Stimulated activated CD8-positive, alpha-beta memory T cell treated with anti-CD3 and anti-CD28 coated beads, Interleukin-2, amount 100 ng/mL, for 48 hours (primary cell): ENCODE data around the gene HEXD.
"Not testable (repeated sequence)": the region's sequence is repeated elsewhere in the genome, so short reads cannot be mapped to it uniquely, and the experiment has no call there.

Experiments
- DNase-seq, 2 donors: peaks; one replicate each; pipeline ENCODE4 v3.0.0-alpha.2; 2020; ENCODE audit warnings: low read depth in 2 of 2

Gene HEXD

DNA sequence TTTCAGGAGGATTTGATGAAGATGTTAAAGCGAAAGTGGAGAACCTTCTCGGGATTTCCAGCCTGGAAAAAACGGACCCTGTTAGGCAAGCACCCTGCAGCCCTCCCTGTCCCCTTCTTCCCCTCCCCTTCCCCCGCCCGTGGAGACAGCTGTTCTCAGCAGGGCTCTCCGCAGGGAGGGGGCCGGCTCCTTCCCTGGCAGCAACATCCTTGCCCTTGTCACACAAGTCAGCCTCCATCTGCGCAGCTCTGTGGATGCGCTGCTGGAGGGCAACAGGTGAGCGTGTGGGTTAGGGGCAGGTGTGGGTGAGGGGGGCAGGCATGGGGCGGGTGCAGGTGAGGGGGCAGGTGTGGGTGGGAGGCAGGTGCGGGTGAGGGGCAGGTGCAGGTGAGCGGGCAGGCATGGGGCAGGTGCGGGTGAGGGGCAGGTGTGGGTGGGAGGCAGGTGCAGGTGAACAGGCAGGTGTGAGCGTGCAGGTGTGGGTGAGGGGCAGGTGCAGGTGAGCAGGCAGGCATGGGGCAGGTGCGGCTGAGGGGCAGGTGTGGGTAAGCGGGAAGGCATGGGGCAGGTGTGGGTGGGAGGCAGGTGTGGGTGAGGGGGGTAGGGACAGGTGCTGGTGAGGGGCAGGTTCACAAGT is 23.0 kb downstream of the HEXD start:
- DNase-seq: no peak

DNA sequence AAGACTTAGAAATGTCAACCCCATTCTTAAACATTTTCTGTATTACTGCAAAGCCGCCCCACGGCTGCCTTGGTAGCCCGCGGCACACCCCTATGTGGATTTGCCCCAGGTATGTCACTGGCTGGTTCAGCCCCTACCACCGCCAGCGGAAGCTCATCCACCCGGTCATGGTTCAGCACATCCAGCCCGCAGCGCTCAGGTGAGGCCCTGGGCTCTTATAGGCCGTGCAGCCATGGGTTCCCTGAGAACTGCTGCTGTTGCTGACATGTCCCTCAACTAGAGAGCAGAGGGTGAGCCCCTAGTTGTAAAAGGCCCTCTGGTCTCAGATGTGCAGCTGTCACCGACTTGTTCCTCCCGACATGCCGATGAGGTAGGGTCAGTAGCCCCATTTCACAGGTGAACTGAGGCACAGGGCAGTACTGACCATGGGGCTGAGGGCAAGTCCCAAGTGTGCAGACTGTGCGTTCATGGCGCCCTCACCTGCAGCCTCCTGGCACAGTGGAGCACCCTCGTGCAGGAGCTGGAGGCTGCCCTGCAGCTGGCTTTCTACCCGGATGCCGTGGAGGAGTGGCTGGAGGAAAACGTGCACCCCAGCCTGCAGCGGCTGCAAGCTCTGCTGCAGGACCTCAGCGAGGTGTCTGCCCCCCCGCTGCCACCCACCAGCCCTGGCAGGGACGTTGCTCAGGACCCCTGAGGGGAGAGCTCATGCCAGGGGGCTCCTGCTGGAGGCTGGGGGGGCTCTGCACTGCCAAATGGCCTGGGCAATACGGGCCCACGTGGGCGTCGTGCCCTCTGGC is 23.7 kb downstream of the HEXD start:
- DNase-seq: no peak

DNA sequence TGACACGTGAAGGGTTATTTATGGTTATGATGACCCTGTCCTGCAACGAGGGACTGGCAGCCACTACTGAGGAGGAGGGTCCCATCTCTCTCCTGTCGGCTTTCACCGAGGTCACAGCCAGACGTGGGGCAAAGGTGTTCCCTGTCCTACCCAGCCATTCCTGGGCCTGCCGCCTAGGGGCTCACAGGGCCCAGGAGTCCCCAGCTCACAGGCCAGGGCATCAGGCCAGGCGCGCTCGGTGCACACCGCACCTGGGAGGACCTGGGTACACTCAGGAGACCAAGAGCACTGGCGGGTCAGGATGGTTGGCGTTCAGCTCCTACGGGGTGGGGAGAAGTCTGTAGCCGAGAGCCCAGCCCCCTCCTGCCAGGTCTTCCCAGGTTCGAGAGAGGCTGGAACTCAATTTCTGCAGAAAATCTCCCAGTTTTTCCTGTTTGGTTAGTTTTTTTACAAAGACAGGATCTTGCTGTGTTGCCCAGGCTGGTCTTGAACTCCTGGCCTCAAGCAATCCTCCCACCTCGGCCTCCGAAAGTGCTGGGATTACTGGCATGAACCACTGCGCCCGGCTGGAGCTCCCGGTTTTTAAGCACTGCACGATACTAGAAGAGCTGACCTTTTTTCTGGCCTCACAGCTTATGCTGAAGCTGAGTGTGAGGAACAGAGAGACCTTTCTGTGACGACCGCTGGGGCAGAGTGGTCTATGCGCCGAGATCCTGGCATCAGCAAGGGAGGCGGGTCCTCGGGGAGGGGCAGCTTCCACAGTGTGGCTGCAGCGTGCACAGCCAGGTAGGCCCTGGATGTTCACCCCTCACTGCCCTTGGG is 24.7 kb downstream of the HEXD start:
- DNase-seq: no peak

DNA sequence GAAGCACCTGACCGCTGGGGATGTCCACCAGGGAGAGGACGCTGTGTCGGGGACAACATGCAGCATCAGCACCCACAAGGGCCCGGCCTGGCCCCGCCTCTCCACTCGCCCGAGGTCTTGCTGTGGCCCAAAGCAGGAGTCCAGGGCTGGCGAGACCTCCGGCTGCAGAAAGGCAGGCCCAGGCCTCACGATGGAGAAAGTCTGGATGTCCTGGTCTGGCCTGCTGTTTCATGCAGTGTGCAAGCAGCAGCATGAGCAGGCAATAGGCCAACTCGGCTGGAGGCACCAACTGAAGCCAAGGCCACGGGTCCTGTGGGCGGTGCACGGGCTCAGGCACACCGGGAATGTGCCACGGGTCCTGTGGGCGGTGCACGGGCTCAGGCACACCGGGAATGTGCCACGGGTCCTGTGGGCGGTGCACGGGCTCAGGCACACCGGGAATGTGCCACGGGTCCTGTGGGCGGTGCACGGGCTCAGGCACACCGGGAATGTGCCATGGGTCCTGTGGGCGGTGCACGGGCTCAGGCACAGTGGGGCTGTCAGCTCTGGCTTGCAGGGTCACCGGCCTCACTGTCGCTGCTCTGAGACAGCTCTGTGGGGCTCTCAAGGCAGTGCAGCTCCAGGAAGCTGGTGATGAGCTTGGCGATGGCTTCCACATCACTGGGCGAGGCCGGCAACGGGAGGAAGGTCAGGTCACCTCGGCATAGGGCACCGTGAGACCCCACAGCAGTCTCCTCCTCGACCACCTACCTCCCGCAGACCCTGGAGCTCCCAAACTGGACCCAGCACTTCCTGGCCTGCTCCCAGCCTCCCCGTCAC is 25.5 kb downstream of the HEXD start:
- DNase-seq: no peak

DNA sequence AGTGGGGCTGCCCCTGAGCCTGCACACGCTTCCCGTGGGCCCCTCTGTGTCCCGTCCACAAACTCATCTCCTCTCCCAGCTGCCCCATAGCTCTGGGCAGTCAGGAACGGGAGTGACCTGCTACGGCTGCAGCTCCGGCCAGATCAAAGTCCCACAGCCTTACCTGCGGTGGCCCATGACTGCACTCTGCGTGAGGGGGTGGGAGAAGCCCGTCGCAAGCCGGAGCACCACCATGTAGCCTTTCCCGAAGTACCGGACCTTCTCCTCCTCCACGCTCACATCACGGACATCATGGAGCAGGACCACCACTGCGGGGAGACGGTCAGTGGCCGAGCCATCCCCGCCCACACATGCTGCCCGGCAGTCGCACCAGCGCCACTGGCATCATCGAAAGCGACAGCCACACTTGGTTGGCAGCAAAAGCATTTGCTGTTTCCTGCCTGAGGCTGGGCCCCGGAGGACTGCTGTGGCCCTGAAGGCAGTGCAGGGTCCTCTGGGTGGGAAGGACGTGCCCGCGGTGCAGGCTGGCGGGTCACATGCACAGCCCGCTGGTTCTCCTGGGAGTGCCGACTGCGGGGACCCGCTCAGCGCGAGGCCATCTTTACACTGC is 26.2 kb downstream of the HEXD start:
- DNase-seq: no peak

DNA sequence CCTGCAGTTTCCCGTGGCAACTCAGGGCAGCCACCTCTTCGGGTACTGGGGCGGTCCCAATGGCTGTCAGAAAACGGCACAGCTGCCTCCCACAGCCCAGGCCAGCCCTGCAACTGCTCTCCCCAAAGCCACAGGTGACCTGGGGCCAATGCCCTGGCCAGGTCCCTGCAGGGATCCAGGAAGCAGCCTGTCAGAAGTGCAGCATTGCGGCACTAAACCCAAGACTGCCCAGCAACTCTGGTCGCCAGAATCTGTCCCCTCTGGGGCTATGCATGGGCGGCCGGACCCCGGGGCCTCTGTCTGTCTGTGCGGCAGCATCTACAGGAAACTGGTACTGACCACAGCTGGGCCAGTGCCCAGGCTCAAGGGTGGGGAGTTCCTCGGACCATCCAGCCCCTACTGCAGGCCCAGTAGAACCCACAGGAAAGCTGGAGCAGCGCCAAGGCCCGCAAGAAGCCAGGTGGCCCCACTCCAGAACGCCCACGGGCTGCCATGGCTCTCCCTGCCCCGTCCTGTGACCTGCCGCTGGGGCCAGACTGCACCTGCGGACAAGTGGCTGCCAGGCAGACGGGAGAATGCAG is 26.9 kb downstream of the HEXD start:
- no peak for DNase-seq

DNA sequence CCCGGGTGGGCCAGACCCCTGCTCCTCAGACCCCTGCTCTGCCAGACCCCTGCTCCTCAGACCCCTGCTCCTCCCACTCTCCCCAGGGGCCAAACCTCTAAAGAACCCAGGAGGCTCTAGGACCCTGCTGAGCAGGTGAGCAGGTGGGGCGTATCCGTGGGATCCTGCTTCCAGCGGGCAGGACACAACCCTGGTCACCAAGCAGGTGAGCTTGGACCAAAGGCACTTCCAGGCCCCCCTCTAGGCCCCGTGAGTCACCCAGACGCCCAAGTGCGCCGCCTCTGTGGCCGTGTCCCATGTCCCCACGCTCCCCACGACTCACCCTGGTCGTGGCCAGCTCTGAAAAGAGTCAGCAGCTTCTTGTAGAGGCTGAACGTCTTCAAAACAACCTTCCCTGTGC is 27.4 kb downstream of the HEXD start:
- no peak for DNase-seq

DNA sequence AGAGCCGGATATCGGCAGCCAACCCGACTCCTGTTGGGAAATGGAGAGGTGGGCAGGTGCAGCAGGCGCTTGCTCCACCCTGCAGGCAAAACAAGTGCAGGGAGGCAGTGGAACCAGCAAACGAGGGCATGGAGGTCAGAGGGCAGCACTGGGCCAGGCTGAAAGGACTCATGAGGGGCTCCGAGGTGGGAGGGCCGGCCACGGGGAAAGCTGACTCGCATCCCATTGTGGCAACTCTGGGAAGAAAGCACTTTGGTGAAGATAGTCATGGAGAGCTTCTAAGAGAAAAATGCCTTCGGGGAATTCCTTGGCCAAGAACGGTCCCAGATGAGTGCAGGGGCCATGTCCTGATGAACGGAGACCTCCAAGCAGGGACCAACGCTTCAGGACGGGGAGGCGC is 28.0 kb downstream of the HEXD start:
- no peak for DNase-seq

DNA sequence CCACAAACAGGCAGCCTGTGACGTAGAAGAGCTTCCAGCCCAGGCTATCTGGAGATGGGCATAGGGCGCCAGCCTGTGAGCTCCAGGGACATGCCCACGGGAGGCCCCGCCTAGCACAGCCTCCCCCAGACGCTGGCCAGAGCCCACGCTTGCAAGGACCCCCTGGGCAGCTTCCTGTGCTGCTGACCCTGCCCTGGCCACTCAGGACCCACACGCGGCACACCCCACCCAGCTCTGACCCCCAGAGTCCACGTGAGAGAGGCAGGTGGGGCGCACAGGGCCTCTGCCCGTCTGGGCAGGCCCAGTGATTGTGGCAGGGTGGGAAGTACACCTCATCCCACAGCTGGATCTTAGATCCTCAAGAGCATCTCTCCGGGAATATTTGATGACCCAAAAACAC is 28.5 kb downstream of the HEXD start:
- DNase-seq: no peak

DNA sequence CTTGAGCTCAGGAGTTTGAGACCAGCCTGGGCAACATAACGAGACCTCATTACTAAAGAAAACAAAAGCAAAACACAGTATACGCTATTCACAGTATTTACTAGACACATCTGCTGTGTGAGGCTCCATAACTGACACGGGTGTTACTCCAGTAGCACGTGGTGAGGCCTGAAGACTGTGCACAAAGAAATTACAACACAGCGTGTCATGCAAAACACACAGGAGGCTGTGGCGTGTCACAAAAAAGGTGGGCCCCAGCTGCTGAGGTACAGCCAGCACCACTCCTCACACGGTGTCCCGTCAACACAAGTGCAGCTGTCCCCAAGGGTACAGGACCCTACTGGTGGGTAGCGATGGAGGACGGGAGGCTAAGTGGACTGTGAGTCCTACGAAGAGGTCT is 29.7 kb downstream of the HEXD start:
- DNase-seq: no peak

DNA sequence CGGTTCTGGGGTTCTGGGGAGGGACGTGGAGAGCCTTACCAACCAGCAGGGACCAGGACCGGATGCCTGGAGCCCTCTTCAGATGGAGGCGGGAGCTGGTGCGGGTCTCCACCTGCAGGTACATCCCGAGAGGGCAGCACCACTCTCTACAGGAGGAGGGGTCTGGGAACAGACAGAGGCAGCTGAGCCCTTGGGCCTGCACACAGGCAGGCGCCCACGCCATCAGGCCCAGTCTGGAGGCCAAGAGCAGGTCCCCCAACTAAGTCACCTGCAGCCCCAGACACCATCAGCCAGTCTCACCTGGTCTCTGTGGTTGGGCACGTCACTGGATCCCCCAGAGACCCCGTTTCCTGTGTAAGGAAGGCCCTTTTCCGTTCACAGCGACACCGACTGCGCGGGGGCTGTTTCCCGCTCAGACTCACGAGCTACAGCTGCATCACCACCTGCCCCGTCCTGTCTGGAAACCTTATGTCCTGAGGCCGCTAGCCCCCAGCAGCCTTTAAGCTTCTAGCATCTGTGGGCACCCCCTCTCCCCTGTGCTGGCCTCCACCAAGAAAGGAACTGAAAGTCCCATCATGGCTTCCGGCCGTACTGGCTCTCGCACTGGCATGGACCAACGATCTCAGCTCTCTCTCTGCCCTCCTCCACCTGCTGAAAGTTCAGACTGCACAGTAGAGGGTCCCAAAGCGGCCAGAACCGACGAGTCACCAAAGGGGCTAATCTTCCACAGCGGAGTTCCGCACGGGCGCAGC is 31.2 kb downstream of the HEXD start:
- DNase-seq: peak; percentile 30 to 58

DNA sequence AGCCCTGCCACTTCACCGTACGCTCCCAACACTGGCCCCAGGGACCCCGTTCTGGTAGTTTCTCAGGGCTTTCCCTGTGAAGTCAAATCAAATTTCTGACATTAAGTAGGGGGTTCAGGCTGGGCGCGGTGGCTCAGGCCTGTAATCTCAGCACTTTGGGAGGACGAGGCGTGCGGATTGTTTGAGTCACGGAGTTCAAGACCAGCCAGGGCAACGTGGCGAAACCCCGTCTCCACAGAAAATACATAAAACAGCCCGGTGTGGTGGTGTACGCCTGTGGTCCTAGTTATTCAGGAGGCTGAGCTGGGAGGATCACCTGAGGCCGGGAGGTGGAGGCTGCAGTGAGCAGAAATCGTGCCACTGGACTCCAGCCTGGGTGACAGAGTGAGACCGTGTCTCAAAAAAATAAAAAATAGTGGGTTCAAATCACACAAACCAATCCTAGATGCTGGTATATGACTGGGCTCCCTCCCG is 31.8 kb downstream of the HEXD start:
- peak in 1 of 2 donors; percentile 32 for DNase-seq

DNA sequence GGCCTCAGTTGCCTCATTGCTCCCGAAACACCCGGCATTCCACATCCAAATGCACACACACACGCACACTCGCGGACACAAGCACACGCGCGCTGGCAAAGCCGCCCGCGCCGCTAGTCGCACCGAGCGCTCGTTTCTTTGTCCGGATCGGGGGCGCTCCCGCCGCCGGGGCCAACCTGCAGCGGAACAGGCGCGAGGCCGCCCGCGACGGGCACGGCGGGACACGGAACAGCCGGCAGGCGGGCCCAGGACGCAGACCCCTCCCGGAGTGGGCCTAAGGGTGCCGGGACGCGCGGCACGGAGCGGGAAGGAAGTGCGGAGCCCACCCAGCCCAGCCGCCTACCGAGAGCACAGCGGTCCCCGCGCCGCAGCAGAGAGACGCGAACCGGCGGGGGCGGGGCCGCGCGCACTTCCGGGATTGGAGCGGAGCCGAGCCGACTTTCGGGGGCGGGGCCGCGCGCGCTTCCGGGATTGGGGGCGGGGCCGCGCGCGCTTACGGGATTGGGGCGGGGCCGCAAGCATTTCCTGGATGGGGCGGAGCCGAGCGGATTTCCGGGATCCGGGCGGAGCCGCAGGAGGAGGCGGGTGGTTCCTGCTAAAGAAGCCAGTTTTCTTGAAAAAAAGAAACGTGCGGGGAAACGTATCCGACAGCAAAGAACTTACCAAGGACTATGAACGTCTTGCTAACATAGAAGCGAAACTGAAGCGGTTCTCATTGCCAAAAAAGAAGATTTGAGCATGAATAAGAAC is 32.4 kb downstream of the HEXD start, which contains the start of gene CYBC1:
Gene CYBC1 (minus strand): TSS at position 396 of the 750 bp plus-strand sequence. CDS start 1,498 bp downstream, outside the sequence.
- peak; percentile 92 to 94 for DNase-seq

DNA sequence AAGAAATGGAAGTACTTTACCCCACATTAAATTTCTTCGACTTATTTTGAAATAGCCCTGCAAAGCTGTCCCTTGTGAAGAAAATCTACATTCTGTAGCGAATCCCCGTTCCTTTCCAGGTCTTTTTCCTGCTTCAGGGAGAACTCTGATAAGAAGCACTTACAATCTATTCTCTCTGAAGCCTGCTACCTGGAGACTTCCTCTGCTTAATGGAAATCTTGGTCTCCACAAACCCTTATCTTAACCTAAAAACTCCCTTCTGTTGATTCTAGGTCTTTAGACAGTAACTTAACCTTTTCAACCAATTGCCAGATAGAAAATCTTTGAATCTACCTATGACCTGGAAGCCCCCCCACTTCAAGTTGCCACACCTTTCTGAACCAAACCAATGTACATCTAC is 34.0 kb downstream of the HEXD start:
- no peak for DNase-seq

DNA sequence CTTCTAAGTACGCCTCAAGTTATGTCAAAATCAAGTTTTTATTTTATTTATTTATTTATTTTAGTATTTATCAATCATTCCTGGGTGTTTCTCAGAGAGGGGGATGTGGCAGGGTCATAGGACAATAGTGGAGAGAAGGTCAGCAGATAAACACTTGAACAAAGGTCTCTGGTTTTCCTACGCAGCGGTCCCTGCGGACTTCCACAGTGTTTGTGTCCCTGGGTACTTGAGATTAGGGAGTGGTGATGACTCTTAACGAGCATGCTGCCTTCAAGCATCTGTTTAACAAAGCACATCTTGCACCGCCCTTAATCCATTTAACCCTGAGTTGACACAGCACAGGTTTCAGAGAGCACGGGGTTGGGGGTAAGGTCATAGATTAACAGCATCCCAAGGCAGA is 35.0 kb downstream of the HEXD start:
- not testable (repeated sequence) for DNase-seq

DNA sequence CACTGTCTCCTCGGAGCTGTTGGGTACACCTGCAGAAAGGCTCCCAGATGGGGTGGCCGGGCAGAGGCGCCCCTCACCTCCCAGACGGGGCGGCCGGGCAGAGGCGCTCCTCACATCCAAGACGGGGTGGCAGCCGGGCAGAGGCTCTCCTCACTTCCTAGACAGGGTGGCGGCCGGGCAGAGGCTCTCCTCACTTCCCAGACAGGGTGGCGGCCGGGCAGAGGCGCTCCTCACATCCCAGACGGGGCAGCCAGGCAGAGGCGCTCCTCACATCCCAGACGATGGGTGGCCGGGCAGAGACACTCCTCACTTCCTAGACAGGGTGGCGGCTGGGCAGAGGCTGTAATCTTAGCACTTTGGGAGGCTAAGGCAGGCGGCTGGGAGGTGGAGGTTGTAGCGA is 35.6 kb downstream of the HEXD start:
- not testable (repeated sequence) for DNase-seq

DNA sequence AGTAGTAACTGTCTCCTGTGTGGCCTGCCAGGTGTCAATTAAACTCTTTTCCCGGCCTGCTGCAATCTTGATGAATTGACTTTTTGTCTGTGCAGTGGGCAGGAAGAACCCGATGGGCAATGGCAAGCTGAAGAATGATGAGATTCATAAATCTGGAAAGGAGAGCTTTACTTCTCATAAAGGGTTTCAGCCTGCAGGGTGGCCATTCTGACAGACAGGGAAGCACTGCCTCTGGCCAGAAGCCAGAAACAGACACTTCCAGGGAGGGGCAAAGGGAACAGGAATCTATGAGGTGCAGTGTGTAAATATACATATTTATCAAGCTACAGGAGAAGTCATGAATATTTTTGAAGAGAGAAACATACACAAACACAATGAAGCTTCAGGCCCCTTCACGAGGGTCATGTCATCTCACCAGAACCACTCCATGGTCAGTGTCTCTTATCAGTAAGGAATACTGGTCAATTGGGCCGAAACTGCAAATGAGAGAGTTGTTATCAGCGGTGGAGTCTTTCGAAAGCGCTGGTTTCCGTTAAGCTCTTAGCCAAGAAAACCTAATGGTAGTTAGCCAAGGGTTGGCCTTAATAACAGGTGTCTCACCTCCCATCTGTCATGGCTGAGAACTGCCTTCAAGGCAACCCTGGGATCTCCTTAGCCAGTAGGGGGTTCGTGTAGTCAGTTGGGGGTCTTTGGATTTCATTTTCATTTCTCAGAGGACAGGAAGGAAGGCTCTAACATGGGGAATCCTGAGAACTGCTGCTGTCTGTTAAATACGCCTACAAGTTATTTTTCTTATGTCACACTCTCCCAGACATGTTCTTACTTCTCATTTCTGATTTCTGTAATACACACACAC is 39.2 kb downstream of the HEXD start:
- DNase-seq: no peak

DNA sequence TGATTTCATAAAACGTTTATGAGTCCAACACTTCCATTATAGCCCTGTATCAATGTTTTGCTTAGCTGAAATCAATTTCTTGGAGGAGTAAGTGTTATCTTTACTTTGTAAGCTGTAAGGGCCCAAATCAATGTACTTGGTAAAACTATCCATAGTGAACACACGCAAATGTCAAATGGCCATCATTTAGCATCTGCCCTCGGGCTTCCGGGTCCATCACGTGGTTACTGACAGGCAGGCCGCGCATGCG is 39.7 kb downstream of the HEXD start:
- DNase-seq: no peak
